Middle frontal gyrus (tissue), 1 donor: Measurements from ENCODE around the gene SUPT5H.

Source experiments
- DNase-seq: peaks from one replicate; pipeline ENCODE4 v3.0.0-alpha.2; 2015; ENCODE audit warnings: low spot score; ENCODE audit errors: extremely low spot score

SUPT5H gene

DNA sequence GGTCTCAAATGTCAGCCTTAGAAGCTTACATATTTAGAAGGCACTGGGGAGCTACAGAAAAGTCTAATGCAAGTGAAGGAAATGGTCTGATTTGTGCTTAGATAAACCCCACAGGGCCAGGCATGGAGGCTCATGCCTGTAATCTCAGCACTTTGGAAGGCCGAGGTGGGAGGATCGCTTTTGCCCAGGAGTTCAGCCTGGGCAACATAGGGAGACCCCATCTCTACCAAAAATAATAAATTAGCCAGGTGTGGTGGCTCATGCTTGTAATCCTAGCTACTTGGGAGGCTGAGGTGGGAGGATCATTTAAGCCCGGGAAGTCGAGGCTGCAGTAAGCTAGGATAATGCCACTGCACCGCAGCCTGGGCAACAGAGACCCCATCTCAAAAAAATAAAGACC is 50.7 kb downstream of the SUPT5H start:
- no peak for DNase-seq

DNA sequence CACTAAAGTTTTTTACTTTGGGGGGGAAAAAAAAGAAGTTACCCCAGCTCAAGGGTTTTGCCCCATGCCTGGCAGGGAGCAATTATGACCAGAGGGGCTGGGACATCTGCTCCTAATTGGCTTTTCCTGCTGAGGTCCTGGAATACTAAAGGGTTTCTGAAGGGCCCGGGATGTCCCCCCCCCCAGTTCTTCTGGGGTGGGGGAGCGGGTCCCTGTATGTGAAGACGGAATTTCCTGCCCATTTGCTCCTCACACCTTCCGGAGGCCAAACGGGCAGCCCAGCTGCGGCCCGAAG is 52.3 kb downstream of the SUPT5H start:
- DNase-seq = no peak

DNA sequence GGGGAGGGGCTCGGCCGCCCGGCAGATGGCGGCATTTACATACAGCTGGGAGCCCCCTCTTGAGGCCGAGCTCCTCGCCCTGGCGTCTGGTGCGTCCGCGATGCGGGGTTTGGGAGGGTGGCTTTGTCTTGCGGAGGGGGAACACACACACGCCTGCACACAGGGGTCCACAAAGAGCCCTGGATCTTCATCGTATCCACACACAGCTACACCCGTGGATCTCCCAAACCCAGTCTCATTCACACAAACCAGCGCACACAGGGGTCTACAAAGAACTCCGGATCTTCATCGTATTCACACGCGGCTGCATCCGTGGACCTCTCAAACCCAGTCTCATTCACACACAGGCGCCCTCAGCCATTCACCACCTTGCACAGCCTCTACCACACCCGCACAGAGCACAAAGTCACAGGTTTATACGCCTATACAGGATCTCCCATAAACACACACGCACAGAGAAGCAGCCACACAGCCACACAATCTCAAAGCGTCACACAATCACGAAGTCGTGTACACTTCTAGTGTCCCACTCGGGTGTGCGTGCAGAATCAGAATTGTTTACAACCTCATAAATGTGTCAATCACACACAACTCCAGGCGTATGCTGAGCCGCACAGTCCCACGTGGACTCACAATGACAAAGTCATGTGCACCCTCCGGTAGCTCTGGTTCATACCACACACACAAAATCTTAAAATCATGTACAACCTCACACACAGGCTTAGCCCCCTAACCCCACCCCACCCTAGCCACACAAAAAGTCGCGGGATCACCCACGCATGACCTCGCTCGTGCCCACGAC is 52.8 kb downstream of the SUPT5H start:
- DNase-seq = no peak

DNA sequence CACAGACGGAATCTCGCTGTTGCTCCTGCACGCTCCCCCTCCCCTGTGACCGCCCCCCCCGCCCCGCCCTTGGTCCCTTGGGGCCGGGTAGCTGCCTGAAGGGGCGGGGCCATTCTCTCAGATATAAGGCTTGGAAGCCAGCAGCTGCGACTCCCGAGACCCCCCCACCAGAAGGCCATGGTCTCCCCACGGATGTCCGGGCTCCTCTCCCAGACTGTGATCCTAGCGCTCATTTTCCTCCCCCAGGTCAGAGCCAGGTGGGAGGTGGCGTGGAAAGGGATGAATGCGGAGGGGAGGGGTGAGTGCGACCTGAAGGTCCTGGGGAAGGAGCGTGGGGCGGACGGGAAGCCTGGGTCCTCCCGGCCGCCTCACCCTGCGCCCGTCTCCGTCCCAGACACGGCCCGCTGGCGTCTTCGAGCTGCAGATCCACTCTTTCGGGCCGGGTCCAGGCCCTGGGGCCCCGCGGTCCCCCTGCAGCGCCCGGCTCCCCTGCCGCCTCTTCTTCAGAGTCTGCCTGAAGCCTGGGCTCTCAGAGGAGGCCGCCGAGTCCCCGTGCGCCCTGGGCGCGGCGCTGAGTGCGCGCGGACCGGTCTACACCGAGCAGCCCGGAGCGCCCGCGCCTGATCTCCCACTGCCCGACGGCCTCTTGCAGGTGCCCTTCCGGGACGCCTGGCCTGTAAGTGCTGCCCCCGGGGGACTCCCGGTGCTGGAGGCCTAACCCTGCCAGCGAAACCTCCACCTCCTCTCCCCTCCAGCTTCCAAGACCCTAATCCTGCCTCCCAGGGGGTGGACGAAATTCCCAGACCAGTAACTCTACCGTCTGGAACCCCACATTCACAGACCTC is 53.6 kb downstream of the SUPT5H start, which contains the start of gene DLL3:
Gene DLL3, plus strand, starts transcription at position 150 of the 845 bp plus-strand sequence. Its CDS starts 28 bp downstream, at position 178.
- no peak for DNase-seq

DNA sequence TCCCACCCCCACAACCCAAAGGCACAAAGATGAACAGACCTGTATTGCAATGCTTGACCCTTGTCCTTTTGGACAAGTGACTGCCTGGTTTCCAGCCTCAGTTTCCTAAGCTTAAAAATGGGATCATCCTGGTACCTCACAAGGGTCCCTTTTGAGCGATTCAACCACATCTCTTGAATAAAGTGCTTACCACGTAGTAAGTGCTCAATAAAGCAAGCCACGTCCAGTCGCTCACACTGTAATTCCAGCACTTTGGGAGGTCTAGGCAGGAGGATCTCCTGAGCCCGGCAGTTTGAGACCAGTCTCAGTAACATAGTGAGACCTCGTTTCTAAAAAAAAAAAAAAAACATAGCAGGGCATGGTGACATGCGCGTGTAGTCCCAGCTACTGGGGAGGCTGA is 54.5 kb downstream of the SUPT5H start:
- DNase-seq = no peak

DNA sequence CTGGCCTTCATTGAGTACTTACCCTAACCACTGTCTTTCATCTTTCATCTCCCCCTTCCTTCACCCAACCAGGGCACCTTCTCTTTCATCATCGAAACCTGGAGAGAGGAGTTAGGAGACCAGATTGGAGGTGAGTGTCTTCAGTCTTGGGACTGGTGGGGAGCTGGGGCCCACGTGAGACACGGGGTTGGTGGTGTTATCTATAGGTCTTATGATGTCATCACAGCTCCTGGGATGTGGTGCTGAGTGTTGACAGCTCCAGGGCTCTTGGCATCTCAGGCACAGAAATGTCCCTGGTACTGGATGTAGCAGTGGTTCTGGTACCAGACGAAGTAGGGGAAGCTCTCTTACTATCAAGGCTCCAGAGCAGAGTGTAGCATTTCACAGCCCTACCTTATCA is 55.2 kb downstream of the SUPT5H start:
- no peak for DNase-seq

DNA sequence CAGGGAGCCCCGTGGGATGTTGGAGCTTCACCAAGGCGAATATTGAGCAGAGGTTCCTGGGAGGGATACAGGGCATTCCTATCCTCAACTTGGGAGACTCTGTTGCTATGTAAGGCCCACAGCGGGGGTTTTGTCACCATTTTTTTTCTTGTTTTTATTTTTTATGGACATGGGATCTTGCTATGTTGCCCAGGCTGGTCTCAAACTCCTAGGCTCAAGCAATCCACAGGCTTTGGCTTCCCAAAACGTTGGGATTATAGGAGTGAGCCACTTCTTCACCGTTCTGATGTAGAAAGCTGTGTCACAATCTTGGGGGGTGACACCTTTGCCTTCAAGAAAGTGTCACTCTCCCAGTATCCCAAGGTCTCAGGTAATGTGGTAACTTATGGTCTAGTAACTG is 56.0 kb downstream of the SUPT5H start:
- no peak for DNase-seq

DNA sequence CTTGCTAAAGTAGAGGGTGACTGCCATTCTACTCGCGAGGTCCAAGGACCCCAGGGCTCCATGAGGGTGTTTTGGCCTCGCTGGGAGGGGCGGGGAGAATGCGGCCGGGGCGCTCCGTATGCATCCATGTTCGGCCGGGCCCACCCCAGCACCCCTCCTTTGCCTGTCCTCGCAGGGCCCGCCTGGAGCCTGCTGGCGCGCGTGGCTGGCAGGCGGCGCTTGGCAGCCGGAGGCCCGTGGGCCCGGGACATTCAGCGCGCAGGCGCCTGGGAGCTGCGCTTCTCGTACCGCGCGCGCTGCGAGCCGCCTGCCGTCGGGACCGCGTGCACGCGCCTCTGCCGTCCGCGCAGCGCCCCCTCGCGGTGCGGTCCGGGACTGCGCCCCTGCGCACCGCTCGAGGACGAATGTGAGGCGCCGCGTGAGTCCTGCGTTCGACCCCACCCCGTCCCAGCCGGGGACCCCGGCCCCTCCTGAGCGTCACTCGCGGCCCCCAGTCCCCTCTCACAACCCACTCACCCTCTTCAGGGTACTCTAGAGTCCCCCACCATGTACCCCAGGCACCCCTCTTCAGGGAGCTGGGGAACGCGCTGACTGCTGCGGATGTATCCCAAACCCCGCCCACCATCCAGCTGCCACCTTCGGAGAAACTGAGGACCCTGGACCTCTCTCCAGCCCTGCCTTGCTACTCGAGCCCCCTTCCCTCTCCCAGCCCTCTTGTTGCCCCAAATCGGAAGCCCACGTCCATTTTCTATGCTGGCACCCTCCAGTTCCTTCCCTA is 57.4 kb downstream of the SUPT5H start:
- no peak for DNase-seq

DNA sequence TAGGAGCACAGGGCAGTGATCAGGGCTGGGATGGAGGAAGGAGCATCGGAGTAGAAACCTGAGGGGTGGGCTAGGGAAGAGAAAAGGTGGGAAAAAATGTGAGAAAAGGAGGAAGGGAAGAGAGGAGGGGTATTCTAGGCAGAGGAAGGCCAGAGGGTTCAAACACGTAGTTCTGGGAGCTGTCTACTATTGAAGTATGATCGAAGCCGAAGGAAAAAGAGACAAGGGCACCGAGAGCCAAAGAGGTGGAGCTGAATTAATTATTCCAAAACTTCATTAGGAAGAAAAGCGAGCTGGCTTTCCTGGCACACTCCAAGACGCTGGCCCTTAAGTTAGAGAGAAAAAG is 61.2 kb downstream of the SUPT5H start:
- DNase-seq = no peak

DNA sequence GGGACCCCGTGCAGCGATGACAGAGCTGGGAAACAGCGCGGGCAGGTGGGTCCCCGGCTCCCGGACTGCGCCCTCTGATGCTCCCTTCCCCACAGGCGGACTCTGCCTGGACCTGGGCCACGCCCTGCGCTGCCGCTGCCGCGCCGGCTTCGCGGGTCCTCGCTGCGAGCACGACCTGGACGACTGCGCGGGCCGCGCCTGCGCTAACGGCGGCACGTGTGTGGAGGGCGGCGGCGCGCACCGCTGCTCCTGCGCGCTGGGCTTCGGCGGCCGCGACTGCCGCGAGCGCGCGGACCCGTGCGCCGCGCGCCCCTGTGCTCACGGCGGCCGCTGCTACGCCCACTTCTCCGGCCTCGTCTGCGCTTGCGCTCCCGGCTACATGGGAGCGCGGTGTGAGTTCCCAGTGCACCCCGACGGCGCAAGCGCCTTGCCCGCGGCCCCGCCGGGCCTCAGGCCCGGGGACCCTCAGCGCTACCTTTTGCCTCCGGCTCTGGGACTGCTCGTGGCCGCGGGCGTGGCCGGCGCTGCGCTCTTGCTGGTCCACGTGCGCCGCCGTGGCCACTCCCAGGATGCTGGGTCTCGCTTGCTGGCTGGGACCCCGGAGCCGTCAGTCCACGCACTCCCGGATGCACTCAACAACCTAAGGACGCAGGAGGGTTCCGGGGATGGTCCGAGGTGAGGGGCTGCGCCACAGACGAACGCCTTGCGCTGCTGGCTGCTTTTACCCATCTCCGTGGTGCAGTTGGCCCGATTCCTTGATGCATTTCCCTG is 61.7 kb downstream of the SUPT5H start:
- DNase-seq = no peak

DNA sequence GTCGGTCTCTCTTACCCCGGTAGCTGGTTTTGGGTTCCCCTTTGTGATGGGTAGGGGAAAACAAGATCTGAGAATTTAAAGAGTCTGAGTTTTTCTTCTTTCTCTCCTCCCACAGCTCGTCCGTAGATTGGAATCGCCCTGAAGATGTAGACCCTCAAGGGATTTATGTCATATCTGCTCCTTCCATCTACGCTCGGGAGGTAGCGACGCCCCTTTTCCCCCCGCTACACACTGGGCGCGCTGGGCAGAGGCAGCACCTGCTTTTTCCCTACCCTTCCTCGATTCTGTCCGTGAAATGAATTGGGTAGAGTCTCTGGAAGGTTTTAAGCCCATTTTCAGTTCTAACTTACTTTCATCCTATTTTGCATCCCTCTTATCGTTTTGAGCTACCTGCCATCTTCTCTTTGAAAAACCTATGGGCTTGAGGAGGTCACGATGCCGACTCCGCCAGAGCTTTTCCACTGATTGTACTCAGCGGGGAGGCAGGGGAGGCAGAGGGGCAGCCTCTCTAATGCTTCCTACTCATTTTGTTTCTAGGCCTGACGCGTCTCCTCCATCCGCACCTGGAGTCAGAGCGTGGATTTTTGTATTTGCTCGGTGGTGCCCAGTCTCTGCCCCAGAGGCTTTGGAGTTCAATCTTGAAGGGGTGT is 62.5 kb downstream of the SUPT5H start:
- no peak for DNase-seq

DNA sequence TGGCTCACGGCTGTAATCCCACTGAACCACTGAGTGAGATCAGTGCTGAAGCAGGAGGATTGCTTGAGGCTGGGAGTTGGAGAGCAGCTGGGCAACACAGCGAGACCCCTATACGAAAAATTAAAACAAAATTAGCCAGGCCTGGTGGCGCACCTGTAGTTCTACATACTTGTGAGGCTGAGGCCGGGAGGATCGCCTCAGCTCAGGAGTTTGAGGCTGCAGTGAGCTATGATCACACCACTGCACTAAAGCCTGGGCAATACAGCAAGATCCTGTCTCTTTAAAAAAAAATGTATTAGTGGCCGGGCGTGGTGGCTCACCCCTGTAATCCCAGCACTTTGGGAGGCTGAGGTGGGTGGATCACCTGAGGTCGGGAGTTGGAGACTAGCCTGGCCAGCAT is 63.2 kb downstream of the SUPT5H start:
- no peak for DNase-seq

DNA sequence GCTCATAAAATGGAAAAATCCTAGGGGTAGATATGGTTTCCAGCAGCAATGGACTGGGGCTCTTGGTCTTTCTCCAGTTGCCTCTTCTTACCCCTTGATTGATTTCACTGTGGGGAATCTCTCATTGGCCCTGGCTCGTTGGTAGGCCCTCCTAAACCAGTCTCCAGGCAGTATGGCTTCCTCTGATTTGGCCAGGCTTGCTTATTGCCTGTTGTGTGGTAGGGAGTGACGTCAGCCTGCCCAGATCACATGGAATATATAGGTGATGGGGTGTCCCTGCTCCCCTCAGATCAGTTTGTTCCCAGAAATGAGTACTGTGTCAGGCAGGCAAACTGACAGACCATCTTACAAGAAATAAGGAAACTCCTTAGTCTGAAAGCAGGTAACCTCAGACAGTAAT is 63.9 kb downstream of the SUPT5H start:
- no peak for DNase-seq

DNA sequence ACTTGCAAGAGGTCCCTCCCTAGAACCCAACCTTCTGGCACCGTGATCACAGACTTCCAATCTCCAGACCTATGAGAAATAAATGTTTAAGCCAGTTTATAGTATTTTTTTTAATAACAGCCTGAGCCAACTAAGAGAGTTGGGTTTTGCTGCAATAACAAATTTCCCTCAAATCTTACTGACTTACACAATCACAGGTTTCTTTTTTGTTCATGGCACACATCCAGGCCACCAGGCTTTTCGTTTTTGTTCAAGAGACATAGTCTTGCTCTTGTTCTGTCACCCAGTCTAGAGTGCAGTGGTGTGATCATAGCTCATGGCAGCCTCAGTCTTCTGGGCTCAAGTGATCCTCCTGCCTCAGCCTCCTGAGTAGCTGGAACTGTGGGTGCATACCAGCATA is 67.6 kb downstream of the SUPT5H start:
- DNase-seq = no peak

DNA sequence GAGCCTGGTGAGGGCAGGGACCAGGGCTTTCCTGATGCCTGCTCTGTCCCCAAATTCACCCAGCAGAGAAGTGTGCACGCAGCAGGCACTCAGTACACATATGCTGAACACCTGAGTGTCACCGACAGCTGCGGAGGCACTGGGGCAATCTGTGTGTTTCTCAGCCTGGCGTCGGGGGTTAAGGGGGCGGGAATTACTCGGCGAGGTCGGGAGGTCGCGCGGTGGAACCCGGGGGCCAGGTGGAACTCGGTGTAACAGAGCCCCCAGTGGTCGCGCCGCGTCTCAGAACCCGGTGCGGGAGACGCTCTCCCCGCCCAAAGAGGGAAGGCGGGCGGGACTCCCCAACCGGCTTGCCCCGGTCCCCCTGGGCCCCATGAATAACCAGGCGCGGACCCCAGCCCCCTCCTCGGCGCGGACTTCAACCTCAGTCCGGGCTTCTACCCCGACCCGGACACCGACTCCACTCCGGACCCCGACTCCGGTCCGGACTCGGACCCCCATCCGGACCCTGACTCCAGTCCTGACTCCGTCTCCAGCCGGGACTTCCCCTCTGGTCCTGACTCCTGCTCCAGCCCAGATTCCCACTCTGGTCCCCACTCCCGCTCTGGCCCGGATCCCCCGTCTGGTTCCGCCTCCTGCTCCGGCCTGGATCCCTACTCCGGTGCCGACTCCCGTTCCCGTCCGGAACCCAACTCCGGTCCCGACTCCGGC is 69.6 kb downstream of the SUPT5H start, which contains the start of gene SELENOV:
Gene SELENOV, plus strand, starts transcription at position 300 of the 711 bp plus-strand sequence. Its CDS starts 74 bp downstream, at position 374.
- DNase-seq = no peak

DNA sequence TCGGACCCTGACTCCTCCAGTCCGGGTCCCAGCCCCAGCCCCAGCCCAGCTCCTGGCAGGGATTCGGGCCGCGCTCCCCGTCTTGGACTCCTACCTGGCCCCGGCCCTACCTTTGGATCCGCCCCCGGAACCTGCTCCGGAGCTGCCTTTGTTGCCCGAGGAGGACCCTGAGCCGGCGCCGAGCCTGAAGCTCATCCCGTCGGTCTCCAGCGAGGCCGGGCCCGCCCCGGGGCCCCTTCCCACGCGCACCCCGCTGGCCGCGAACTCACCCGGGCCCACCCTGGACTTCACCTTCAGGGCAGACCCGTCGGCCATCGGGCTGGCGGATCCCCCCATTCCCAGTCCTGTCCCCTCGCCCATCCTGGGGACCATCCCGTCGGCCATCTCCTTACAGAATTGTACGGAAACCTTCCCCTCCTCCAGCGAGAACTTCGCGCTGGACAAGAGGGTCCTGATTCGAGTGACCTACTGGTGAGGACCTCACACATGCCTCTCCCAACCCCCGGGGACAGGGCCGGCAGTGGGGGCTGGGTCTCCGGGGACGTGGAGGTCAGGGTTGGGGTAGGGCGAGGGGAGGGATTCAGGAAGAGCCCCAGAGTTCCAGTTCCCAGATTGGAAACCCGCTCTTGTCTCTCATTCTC is 70.3 kb downstream of the SUPT5H start:
- DNase-seq = no peak

DNA sequence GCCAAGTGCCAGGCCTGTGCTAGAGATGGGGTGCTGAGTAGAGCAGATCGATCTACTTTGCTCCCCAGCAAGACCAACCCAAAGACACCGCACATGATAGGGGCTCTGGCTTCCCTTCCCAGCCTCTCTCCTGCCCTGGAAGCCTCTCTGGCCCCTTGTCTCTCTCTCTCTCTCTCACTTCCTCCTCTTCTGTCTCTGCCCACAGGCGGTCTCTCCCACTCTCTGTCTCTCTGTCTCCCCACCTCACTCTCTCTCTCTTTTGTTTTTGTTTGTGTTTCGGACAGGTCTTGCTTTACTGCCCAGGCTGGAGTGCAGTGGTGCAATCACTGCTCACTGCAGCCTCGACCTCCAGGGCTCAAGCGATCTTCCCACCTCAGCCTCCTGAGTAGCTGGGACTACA is 70.9 kb downstream of the SUPT5H start:
- no peak for DNase-seq

DNA sequence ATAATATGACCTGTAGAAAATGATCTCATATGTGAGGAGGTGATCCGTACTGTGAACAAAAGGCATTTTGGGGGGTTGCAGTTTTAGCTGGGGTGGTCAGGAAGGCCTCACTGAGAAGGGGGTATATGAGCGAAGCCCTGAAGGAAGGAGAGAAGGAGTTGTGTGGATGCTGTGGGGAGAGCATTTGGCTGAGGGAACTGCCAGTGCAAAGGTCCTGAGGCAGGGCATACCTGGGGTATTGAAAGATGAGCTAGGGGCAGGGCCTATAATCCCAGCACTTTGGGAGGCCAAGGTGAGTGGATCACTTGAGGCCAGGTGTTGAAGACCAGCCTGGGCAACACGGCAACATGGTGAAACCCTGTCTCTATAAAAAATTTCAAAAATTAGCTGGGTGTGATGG is 72.0 kb downstream of the SUPT5H start:
- no peak for DNase-seq

DNA sequence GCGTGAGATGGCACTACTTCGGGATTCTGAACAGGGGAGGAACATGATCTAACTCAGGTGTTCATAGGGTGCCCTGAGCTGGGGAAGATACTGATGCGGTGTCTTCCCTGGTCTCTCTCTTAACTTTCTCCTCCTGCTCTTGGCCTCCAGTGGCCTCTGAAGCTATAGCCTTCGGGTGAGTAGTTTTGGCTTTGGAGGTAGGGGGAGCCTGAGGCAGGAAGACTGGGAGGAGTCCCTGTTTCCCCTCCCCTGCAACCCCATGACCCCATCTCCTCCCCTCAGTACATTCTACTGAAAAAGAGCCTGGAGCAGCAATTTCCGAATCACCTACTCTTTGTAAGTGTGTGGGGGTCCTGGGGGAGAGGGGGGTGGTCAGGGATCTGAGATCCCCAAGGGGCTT is 73.1 kb downstream of the SUPT5H start:
- no peak for DNase-seq

DNA sequence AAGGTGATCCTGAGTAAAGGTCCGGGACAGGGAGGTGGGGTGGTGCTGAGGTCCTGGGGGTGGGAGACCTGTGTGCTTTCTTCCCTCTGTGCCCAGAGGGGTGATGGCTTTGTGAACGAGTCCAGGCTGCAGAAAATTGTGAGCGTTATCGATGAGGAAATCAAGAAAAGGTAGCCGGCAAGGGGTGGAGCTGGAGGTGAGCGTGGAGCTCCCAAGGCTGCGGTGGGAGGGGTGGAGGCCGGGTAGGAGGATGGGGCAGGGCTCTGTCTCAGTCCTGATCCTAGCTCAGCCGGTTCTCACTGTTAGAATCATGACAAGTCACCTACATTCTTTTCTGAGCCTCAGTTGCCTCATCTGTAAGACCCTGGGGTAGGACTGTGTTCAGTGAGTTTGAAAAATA is 73.6 kb downstream of the SUPT5H start:
- DNase-seq = no peak
